ENCODE data around the gene SH2D4B. TPM values are rescaled to one million over a fixed set of nuclear protein-coding genes. Genes with fewer than 3 reads are reported as not detected.
A peak's percentile ranks its signal among the peaks of the same experiment; 100 is the strongest.

The SH2D4B gene
- total and polyA plus RNA-seq, 10 of the 15 experiments (the other 5 are each of a cell fraction or from before 2014, with no cell fraction given) = 0.04 to 0.21 (median 0.13) TPM; not detected in 5

DNA sequence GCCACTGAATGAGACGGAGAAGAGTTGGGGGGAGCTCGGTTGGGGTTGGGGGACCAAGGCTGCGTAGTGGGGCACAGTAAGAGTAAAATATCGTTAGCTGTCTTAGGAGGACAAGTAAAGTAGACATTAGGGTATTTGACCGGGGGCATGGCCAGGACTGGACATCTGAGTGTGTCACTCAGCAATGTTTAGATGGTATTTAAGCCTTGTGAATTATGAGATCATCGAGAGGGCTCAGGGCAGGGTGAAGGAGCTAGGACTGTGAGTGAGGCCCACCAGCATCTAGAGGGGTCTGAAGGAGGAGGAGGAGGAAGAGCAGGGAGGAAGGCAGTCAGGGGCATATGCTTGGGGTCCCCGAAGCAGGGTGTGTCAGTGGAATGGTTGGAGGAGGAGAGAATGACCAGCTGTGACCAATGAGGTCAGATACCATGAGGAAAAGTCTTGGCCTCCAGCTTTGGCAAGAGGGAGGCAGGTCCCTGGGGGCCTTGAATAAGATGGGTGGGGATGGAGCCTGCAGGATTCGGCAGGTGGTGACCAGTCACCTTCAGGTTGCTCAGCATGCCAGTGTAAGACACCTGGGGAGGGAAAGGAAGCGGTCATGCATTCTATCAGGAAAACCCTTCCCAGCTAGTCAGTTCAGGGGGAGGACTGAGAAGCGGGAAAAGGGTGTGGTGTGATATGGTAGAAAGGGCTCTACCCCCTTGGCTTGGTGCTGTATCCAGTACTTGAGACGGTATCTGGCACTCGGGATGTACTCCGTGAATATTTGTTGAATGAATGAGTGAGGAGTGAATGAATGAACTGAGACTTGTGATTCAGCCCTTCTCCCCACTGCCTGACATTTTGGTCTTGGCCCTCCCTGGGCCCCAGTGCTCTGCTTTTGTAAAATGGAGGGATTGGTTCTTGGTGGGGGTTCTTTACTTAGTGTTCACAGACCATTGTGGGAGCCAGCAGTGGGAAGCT lies 34.8 kb upstream of the SH2D4B start:
- H3K4me3 ChIP-seq = no peak overlapping the region
- ChIA-PET CTCF (interaction anchor here (1.1 to 21.6 kb wide), 7 partner anchors 9 to 160 kb away, joined by 3 to 852 read pairs (median 6); partner anchors contain the start of gene TSPAN14), SMC1A (ENCODE audit: uncharacterized antibody, unreplicated experiment) (interaction anchor here (0.7 to 21.2 kb wide), 6 partner anchors 26 to 125 kb away, joined by 3 to 1038 read pairs (median 4); partner anchors contain the start of gene TSPAN14), POLR2A (interaction anchor here (0.5 to 8.3 kb wide), 9 partner anchors 20 to 58 kb away, joined by 3 to 60 read pairs (median 9); partner anchors contain the start of gene TSPAN14), RAD21 (ENCODE audit: unreplicated experiment) (interaction anchor here (0.7 to 13.9 kb wide), 10 partner anchors 8 to 443 kb away, joined by 3 to 432 read pairs (median 4); partner anchors contain the start of gene TSPAN14)
- no peak for TF ChIP-seq ASH2L (IDR thresholded peaks at IDR 0.05; ENCODE audit: borderline replicate concordance, low read depth)
- TF ChIP-seq CBX3 (IDR thresholded peaks at IDR 0.05; ENCODE audit: borderline replicate concordance, low read depth) = no peak
- no peak for TF ChIP-seq NFIC (IDR thresholded peaks at IDR 0.05; ENCODE audit: low read depth, low read length)
- TF ChIP-seq CREB1 (IDR thresholded peaks at IDR 0.05; ENCODE audit: low read depth) = no peak
- 0 out of 2 replicates have a peak, but pooled peaks have one; percentile 8 for TF ChIP-seq YY1 (IDR thresholded peaks at IDR 0.05; ENCODE audit: low read depth, low read length)
- peak; percentile 74 for TF ChIP-seq ZNF24 (IDR thresholded peaks at IDR 0.05)
- no peak for TF ChIP-seq SUPT20H (IDR thresholded peaks at IDR 0.05; ENCODE audit: borderline replicate concordance, control insufficient read depth, low read depth, low read length)
- TF ChIP-seq BMI1 (IDR thresholded peaks at IDR 0.05; ENCODE audit: borderline replicate concordance) = no peak
- no peak for TF ChIP-seq DPF2 (IDR thresholded peaks at IDR 0.05)
- H4K20me1 ChIP-seq (ENCODE audit: control insufficient read depth, insufficient read depth) = no peaks in the 10 kb centered on the region
- no peak overlapping the region for H3K27ac ChIP-seq (ENCODE audit: control insufficient read depth, insufficient read depth)
- no peak overlapping the region for H3K4me2 ChIP-seq (ENCODE audit: control insufficient read depth, insufficient read depth)
- WGBS (ENCODE audit: insufficient coverage, insufficient replicate concordance, low lambda C conversion rate, missing lambda C conversion rate) = 87% methylated on average over 13 of the region's 13 CpGs
- H3K4me1 ChIP-seq (ENCODE audit: control insufficient read depth, insufficient read depth, low read length) = peaks cover 41% of the 10 kb centered on the region
- in situ Hi-C loops (cut with MboI) = loop anchor here (5.0 kb wide), 1 partner anchor 56 kb away; no protein-coding TSS in a partner anchor
- FAIRE-seq (no peak), DNase-seq (ENCODE audit: low read depth, low spot score) (no peak), ATAC-seq (no peak)
- no peaks in the 10 kb centered on the region for H3K9me3 ChIP-seq (replicated peaks; ENCODE audit: control insufficient read depth, insufficient read depth, low read length)
- peaks cover 16 to 20% of the 10 kb centered on the region in 2 experiments for H3K36me3 ChIP-seq (ENCODE audit: control insufficient read depth in 2 of 2, insufficient read depth in 2 of 2, low read length in 1 of 2)
- no peaks in the 10 kb centered on the region for H3K27me3 ChIP-seq (replicated peaks in 1 of 2; ENCODE audit: control insufficient read depth in 2 of 2, insufficient read depth in 2 of 2, low read length in 1 of 2)
- BruUV-seq (replicated peaks) = no TSS peak
- H3K79me2 ChIP-seq (ENCODE audit: control insufficient read depth, insufficient read depth, low read length) = peaks cover 27% of the 10 kb centered on the region
- H3K9ac ChIP-seq (ENCODE audit: control insufficient read depth, insufficient read depth, low read length) = no peak overlapping the region
- intact Hi-C loops (cut with micrococcal nuclease; ENCODE audit: unreplicated experiment) = loop anchor here (5.0 kb wide), 2 partner anchors 46 to 121 kb away; no protein-coding TSS in a partner anchor
- no peak overlapping the region for H2AFZ ChIP-seq (ENCODE audit: control insufficient read depth, low read depth, low read length)
